AG04450 (cell line): Measurements from ENCODE around the gene USF3. TPM values are rescaled to one million over a fixed set of nuclear protein-coding genes. Genes with fewer than 3 reads are reported as not detected.

ENCODE experiments used
- CTCF ChIA-PET: fragments of 300-600, 350-600 bp; formaldehyde crosslinking; extraction: SDS; loops from one replicate; lab custom pipeline; 2022; ENCODE audit warnings: antibody characterized with exemption, inconsistent platforms; lab: Charles Lee
- POLR2A ChIA-PET: fragments of 350-600 bp; formaldehyde crosslinking; extraction: SDS; loops from one replicate; lab custom pipeline; 2021; ENCODE audit warnings: antibody characterized with exemption, inconsistent platforms; lab: Yijun Ruan, JAX
- DNase-seq: peaks from one replicate; pipeline ENCODE4 v3.0.0-alpha.2; 2011; ENCODE audit warnings: low read depth, low spot score
- H3K27ac ChIP-seq: one replicate; pipeline ENCODE4 v1.5.1; 2012; ENCODE audit warnings: low read depth, low read length, control low read depth
- H3K27me3 ChIP-seq: one replicate; pipeline ENCODE4 v1.6.0; 2012; ENCODE audit warnings: low read length; ENCODE audit not compliant: control insufficient read depth, insufficient read depth
- H3K4me3 ChIP-seq: 2 replicates; pipeline ENCODE4 v1.5.1; 2011; ENCODE audit warnings: mild to moderate bottlenecking, low read depth, low read length, control low read depth
- H3K9me3 ChIP-seq: 2 replicates; pipeline ENCODE4 v1.5.1; 2012; ENCODE audit warnings: low read length; ENCODE audit not compliant: control insufficient read depth, insufficient read depth
- CTCF ChIP-seq: IDR thresholded peaks from 2 replicates; pipeline ENCODE4 v1.5.1; 2011; ENCODE audit warnings: low read depth, low read length, control low read depth, inconsistent platforms
- polyA plus RNA-seq: library from polyadenylated mRNA; depleted of rRNA; stranded (reverse); fragments of >200 nt; gene quantifications from 2 replicates; pipeline ENCODE4 v1.2.3, GENCODE V29; 2011

The USF3 gene
- polyA plus RNA-seq, 1 experiment = 15.4 TPM

- CTCF ChIA-PET = interaction anchor here (1.3 to 1.4 kb wide), 3 partner anchors 118 to 132 kb away, joined by 3 to 8 read pairs (median 7); no protein-coding TSS in a partner anchor
Observed at GRCh38 chr3:113625834-113626233, 70.6 kb downstream of the USF3 start.

GRCh38 chr3:113623811-113624210, 72.6 kb downstream of the USF3 start:
- POLR2A ChIA-PET = no interaction called here
- H3K4me3 ChIP-seq = no peak overlapping the region

More at GRCh38 chr3:113625834-113626233, 70.6 kb downstream of the USF3 start:
- Histone ChIP-seq H3K27ac (no peak overlapping the region), H3K4me3 (no peak overlapping the region), H3K27me3 (peaks cover 7% of the 10 kb centered on the region), H3K9me3 (no peaks in the 10 kb centered on the region; the same call in 1 of the 2 replicates)
- no peak for DNase-seq
- POLR2A ChIA-PET = no interaction called here
- TF ChIP-seq CTCF = no peak

GRCh38 chr3:113623324-113623723, 73.1 kb downstream of the USF3 start:
- CTCF ChIA-PET = interaction anchor here (1.0 kb wide), 1 partner anchor 45 kb away, joined by 5 read pairs; no protein-coding TSS in a partner anchor
- Histone ChIP-seq H3K9me3 (no peaks in the 10 kb centered on the region; the same call in 1 of the 2 replicates), H3K27me3 (peaks cover 8% of the 10 kb centered on the region), H3K4me3 (no peak overlapping the region), H3K27ac (no peak overlapping the region)
- DNase-seq = no peak
- TF ChIP-seq CTCF = peak; percentile 20
- POLR2A ChIA-PET = no interaction called here

More at GRCh38 chr3:113623811-113624210, 72.6 kb downstream of the USF3 start:
- no peak for TF ChIP-seq CTCF
- H3K9me3 ChIP-seq = no peaks in the 10 kb centered on the region; the same call in 1 of the 2 replicates
- CTCF ChIA-PET = no interaction called here
- H3K27ac ChIP-seq = no peak overlapping the region
- H3K27me3 ChIP-seq = peaks cover 8% of the 10 kb centered on the region
- DNase-seq = no peak

GRCh38 chr3:113620091-113620490, 76.4 kb downstream of the USF3 start:
- H3K4me3 ChIP-seq = no peak overlapping the region
- no peaks in the 10 kb centered on the region; the same call in 1 of the 2 replicates for H3K9me3 ChIP-seq
- no peak for TF ChIP-seq CTCF
- H3K27me3 ChIP-seq = peaks cover 17% of the 10 kb centered on the region
- H3K27ac ChIP-seq = no peak overlapping the region
- POLR2A ChIA-PET = no interaction called here
- no peak for DNase-seq
- CTCF ChIA-PET = interaction anchor here (0.6 to 0.8 kb wide), 2 partner anchors 123 to 125 kb away, joined by 3 to 4 read pairs; no protein-coding TSS in a partner anchor

GRCh38 chr3:113617726-113618125, 78.7 kb downstream of the USF3 start:
- H3K4me3 ChIP-seq = no peak overlapping the region
- H3K9me3 ChIP-seq = no peaks in the 10 kb centered on the region
- CTCF ChIA-PET = interaction anchor here (1.1 kb wide), 1 partner anchor 122 kb away, joined by 4 read pairs; no protein-coding TSS in a partner anchor
- no peak for DNase-seq
- TF ChIP-seq CTCF = no peak
- H3K27me3 ChIP-seq = peaks cover 19% of the 10 kb centered on the region
- POLR2A ChIA-PET = no interaction called here
- H3K27ac ChIP-seq = no peak overlapping the region
